Loucy (cell line): Measurements from ENCODE around the gene TCL1B.

Experiments used
- CTCF ChIP-seq: fragments of 200-600 bp; sonication (generic); conservative IDR thresholded peaks from 2 replicates; pipeline ENCODE4 v1.5.1; 2014; ENCODE audit warnings: mild to moderate bottlenecking, antibody characterized with exemption, low read length
- EZH2phosphoT487 ChIP-seq: fragments of 200-600 bp; IDR thresholded peaks from 2 replicates; pipeline ENCODE4 v1.6.1; 2018; ENCODE audit warnings: antibody characterized with exemption, mild to moderate bottlenecking, moderate library complexity, borderline replicate concordance

DNA sequence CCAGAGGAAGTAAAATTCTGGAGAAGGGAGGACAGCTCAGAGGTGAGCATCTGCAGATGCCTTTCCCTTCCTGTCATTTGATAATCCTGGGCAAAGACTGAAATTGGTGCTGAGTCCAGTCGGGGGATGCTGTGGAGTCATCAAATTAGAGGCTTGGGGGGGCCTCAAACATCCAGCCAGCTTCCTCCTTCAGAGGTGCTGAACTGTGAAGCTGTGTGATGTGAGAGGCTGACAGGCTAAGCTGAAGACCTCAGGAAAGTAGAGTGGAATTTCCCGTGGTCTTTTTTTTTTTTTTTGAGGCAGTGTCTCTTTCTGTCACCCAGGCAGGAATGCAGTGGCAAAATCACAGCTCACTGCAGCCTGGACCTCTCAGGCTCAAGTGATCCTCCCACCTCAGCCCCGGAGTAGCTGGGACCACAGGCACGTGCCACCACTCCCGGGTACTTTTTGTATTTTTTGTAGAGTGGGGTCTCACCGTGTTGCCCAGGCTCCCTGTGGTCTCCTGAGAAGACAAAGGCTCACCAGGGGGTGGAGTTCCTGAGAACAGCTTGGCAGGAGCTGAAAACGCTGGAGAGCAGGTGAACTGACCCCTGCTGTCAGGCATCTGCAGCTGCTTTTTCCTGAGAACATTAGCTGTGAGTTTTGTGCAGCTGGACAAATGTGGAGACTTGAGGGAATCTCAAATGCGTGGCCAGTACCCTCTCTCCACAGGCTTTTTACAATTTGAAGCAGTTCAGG lies 6.1 kb upstream of the TCL1B start:
- peak; percentile 38 for TF ChIP-seq CTCF
- no peak for TF ChIP-seq EZH2phosphoT487
